HCT116 (cell line): ENCODE results near the gene CYTIP. TPM values are rescaled to one million over a fixed set of nuclear protein-coding genes. Genes with fewer than 3 reads are reported as not detected.

Experiments
- ATAC-seq: fragments of 200-7000 bp; cut with Tn5 transposase; 2 replicates; pipeline ENCODE4 v1.9.1; 2020; ENCODE audit warnings: mild to moderate bottlenecking, moderate library complexity
- BruUV-seq: library from RNA; stranded (reverse); fragments of 400-500 nt; replicated peaks from 2 replicates; lab custom pipeline; 2021; lab: Mats Ljungman, UMichigan
- CTCF ChIA-PET: fragments of 300-600 bp; sonication (Branson Sonifier 250); formaldehyde crosslinking; loops from one replicate; lab custom pipeline; 2021; ENCODE audit warnings: antibody characterized with exemption; lab: Charles Lee
- POLR2A ChIA-PET: fragments of 300-600, 350-600 bp; sonication (Branson Sonifier 250); formaldehyde crosslinking; loops from one replicate; lab custom pipeline; 2021; ENCODE audit warnings: antibody characterized with exemption; lab: Charles Lee
- RAD21 ChIA-PET, 2 experiments: fragments of 300-600 bp; sonication (Branson Sonifier 250); formaldehyde crosslinking; loops; one replicate each; lab custom pipeline; 2023; ENCODE audit warnings: low total read pairs in 2 of 2; ENCODE audit not compliant: uncharacterized antibody in 2 of 2, unreplicated experiment in 2 of 2, low non-redundant PET in 1 of 2; lab: Charles Lee
- DNase-seq: peaks from one replicate; pipeline ENCODE4 v3.0.0-alpha.2; 2010; ENCODE audit warnings: low read depth, low spot score
- H2AFZ ChIP-seq: fragments of 200-600 bp; shearing (Covaris generic), sonication (generic); 2 replicates; pipeline ENCODE4 v1.6.1; 2017; ENCODE audit warnings: low read depth, mixed run types, mixed read lengths, antibody characterized with exemption, low read length; ENCODE audit not compliant: poor library complexity, severe bottlenecking
- H3K27ac ChIP-seq: 2 replicates; pipeline ENCODE4 v1.5.1; 2012; ENCODE audit warnings: low read depth, low read length
- H3K27me3 ChIP-seq: fragments of 200-600 bp; sonication (generic); 2 replicates; pipeline ENCODE4 v1.6.1; 2016; ENCODE audit warnings: mixed run types, low read length, mixed read lengths; ENCODE audit not compliant: insufficient read depth
- H3K36me3 ChIP-seq, 2 experiments: fragments of 200-500 bp in 1 of 2; fragments of 200-600 bp in 1 of 2; sonication (Bioruptor generic) in 1 of 2; sonication (generic) in 1 of 2; 2 replicates each; pipeline versions ENCODE4 v1.5.1 to v1.6.1; 2014 to 2016; ENCODE audit warnings: low read length in 2 of 2, inconsistent platforms in 1 of 2, mixed read lengths in 1 of 2, mixed run types in 1 of 2; ENCODE audit not compliant: insufficient read depth in 2 of 2, control insufficient read depth in 1 of 2
- H3K4me1 ChIP-seq, 2 experiments: fragments of 200-600 bp in 1 of 2; sonication (generic) in 1 of 2; 2 replicates each; pipeline versions ENCODE4 v1.5.1 to v1.6.1; 2012 to 2017; ENCODE audit warnings: low read length in 2 of 2, inconsistent platforms in 1 of 2, mild to moderate bottlenecking in 1 of 2, mixed read lengths in 1 of 2, mixed run types in 1 of 2, moderate library complexity in 1 of 2; ENCODE audit not compliant: insufficient read depth in 2 of 2, control insufficient read depth in 1 of 2
- H3K4me2 ChIP-seq: fragments of 200-600 bp; sonication (generic); 2 replicates; pipeline ENCODE4 v1.6.1; 2017; ENCODE audit warnings: mixed run types, low read length, mixed read lengths
- H3K4me3 ChIP-seq, 2 experiments: fragments of 200-600 bp in 1 of 2; sonication (generic) in 1 of 2; replicated peaks in 1 of 2; 2 replicates each; pipeline ENCODE4 v1.5.1; 2011 to 2016; ENCODE audit warnings: low read length in 2 of 2, control low read depth in 1 of 2, low read depth in 1 of 2, mild to moderate bottlenecking in 1 of 2, mixed read lengths in 1 of 2, mixed run types in 1 of 2
- H3K79me2 ChIP-seq: fragments of 200-600 bp; sonication (generic); 2 replicates; pipeline ENCODE4 v1.6.1; 2017; ENCODE audit warnings: mild to moderate bottlenecking, mixed run types, low read length, moderate library complexity, mixed read lengths; ENCODE audit not compliant: insufficient read depth
- H3K9ac ChIP-seq: fragments of 200-600 bp; sonication (generic); 2 replicates; pipeline ENCODE4 v1.6.1; 2016; ENCODE audit warnings: low read length, mixed read lengths
- H3K9me2 ChIP-seq: fragments of 200-600 bp; sonication (generic), shearing (Covaris generic); 2 replicates; pipeline ENCODE4 v1.6.1; 2017; ENCODE audit warnings: mixed run types, mild to moderate bottlenecking, moderate library complexity; ENCODE audit not compliant: insufficient read depth
- H3K9me3 ChIP-seq, 2 experiments: fragments of 200-500 bp in 1 of 2; fragments of 200-600 bp in 1 of 2; sonication (Bioruptor generic) in 1 of 2; sonication (generic) in 1 of 2; 2 replicates each; pipeline ENCODE4 v1.6.1; 2014 to 2017; ENCODE audit warnings: low read length in 2 of 2, mixed read lengths in 2 of 2, inconsistent platforms in 1 of 2, low read depth in 1 of 2, mild to moderate bottlenecking in 1 of 2, mixed run types in 1 of 2, moderate library complexity in 1 of 2; ENCODE audit not compliant: control insufficient read depth in 1 of 2, insufficient read depth in 1 of 2
- H4K20me1 ChIP-seq: fragments of 200-600 bp; sonication (generic), shearing (Covaris generic); 2 replicates; pipeline ENCODE4 v1.6.1; 2017; ENCODE audit warnings: mixed run types, mild to moderate bottlenecking, moderate library complexity; ENCODE audit not compliant: insufficient read depth
- ATF3 ChIP-seq: IDR thresholded peaks from 2 replicates; pipeline ENCODE4 v1.6.1; 2012
- EGR1 ChIP-seq: IDR thresholded peaks from 2 replicates; pipeline ENCODE4 v1.6.1; 2012; ENCODE audit warnings: low read depth
- ELF1 ChIP-seq: IDR thresholded peaks from 2 replicates; pipeline ENCODE4 v1.6.1; 2012; ENCODE audit warnings: low read depth, borderline replicate concordance
- EZH2 ChIP-seq: fragments of 200-600 bp; sonication (generic); IDR thresholded peaks from 2 replicates; pipeline ENCODE4 v1.6.1; 2017; ENCODE audit warnings: antibody characterized with exemption, mixed run types
- EZH2phosphoT487 ChIP-seq: fragments of 200-600 bp; IDR thresholded peaks from 2 replicates; pipeline ENCODE4 v1.6.1; 2018; ENCODE audit warnings: antibody characterized with exemption, borderline replicate concordance
- FOSL1 ChIP-seq: IDR thresholded peaks from 2 replicates; pipeline ENCODE4 v1.6.1; 2012; ENCODE audit warnings: low read depth
- JUND ChIP-seq: IDR thresholded peaks from 2 replicates; pipeline ENCODE4 v1.6.1; 2012
- RAD21 ChIP-seq: IDR thresholded peaks from 2 replicates; pipeline ENCODE4 v1.6.1; 2012; ENCODE audit warnings: low read depth, mild to moderate bottlenecking
- REST ChIP-seq: IDR thresholded peaks from 2 replicates; pipeline ENCODE4 v1.6.1; 2012; ENCODE audit warnings: low read depth
- SRF ChIP-seq: IDR thresholded peaks from 2 replicates; pipeline ENCODE4 v1.6.1; 2012; ENCODE audit warnings: low read depth
- TCF7L2 ChIP-seq: IDR thresholded peaks from 2 replicates; pipeline ENCODE4 v1.7.0; 2011; ENCODE audit warnings: borderline replicate concordance, inconsistent platforms; ENCODE audit not compliant: insufficient read depth, insufficient read length; ENCODE audit errors: extremely low read depth
- YY1 ChIP-seq: IDR thresholded peaks from 2 replicates; pipeline ENCODE4 v1.6.1; 2011; ENCODE audit warnings: low read length, low read depth, moderate library complexity, mild to moderate bottlenecking; ENCODE audit not compliant: insufficient replicate concordance; ENCODE audit errors: extremely low read depth
- ZFX ChIP-seq: fragments of 450-650 bp; IDR thresholded peaks from 2 replicates; pipeline ENCODE4 v1.6.1; 2017
- intact Hi-C: fragments of 100-400 bp; cut with micrococcal nuclease; formaldehyde crosslinking; loops from 2 replicates; pipeline ENCODE4 v1.10.0; 2022
- total RNA-seq: library from RNA; stranded (reverse); gene quantifications from one replicate; pipeline ENCODE4 v1.2.1, GENCODE V29; 2021; ENCODE audit not compliant: unreplicated experiment

The CYTIP gene
- total RNA-seq, 1 experiment from 2014 or later, result 0.64 TPM

GRCh38 chr2:157486596-157487270 lies 42.8 kb upstream of the CYTIP start:
- ChIA-PET RAD21 (no interaction called here), POLR2A (no interaction called here), CTCF (interaction anchor here (1.3 to 2.3 kb wide), 2 partner anchors 11 to 184 kb away, joined by 3 to 6 read pairs; no protein-coding TSS in a partner anchor)
- H3K36me3 ChIP-seq, result no peaks in the 10 kb centered on the region
- no peaks in the 10 kb centered on the region for H4K20me1 ChIP-seq
- no peaks in the 10 kb centered on the region for H3K27me3 ChIP-seq
- H3K27ac ChIP-seq, result no peak overlapping the region
- H3K9ac ChIP-seq, result no peak overlapping the region
- BruUV-seq, result no TSS peak
- intact Hi-C loops, result no loop called here
- no peaks in the 10 kb centered on the region for H3K9me3 ChIP-seq
- no peaks in the 10 kb centered on the region for H3K79me2 ChIP-seq
- DNase-seq, result no peak
- H2AFZ ChIP-seq, result no peak overlapping the region
- H3K4me3 ChIP-seq, result no peak overlapping the region
- peaks cover 0 to 5% of the 10 kb centered on the region in 2 experiments; a peak in 1 of 4 replicates for H3K4me1 ChIP-seq
- no peak for ATAC-seq
- TF ChIP-seq RAD21 (no peak), TCF7L2 (no peak), ELF1 (no peak), REST (no peak), YY1 (no peak), ZFX (no peak), EZH2phosphoT487 (no peak), ATF3 (no peak), EGR1 (no peak), JUND (no peak), SRF (no peak), FOSL1 (no peak), EZH2 (no peak)
- no peak overlapping the region for H3K4me2 ChIP-seq
- no peaks in the 10 kb centered on the region for H3K9me2 ChIP-seq
